Measurements from ENCODE around the gene PIGH.

PIGH gene

DNA sequence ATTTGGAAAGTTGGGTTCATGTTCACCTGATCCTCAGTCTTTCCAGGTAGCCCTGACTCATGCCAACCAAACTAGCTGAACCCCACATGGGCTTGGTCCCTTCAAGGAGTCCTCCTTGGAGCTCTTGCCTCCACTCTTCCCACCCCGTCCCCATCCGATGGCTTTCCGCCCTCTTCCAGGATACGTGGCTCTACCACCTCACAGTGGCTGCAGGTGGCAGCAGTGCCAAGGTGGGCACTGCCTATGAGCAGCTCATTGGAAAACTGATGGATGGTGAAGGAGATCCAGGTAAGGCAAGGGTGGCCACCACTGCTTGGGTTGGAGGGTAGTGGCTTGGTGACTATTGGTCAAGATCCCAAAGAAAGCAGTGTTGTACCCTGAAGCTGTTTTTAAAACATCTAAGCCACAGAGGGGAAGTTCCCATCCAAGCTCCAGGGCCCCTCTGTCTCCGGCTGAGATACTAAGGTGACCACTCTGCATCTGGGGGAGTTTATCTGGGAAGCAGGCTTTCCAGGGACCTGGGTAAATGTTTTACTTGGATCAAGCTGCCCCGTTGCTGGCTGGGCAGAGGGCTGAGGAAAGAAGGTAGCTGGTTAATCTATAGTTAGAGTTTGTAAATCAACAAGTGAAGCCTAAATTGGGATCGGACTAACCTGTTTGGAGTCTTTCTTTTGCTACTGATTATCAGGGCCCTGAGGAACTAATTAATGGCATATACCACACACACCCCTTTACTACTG lies 23.7 kb downstream of the PIGH start:
- Histone ChIP-seq H3K36me3 (no peaks in the 10 kb centered on the region), H3K9me3 (ENCODE audit: severe bottlenecking) (no peaks in the 10 kb centered on the region), H3K4me3 (ENCODE audit: low read depth, low read length) (no peak overlapping the region), H3K27ac (no peak overlapping the region), H3K27me3 (ENCODE audit: insufficient read depth, low read depth, severe bottlenecking) (no peaks in the 10 kb centered on the region)
- DNase-seq = no peak
- no peak for TF ChIP-seq CTCF (IDR thresholded peaks at IDR 0.05; ENCODE audit: low read depth, low read length)

- no peak for DNase-seq
- TF ChIP-seq CTCF (IDR thresholded peaks at IDR 0.05; ENCODE audit: low read depth, low read length) = no peak
Observed at GRCh38 chr14:67575684-67576083, 24.4 kb downstream of the PIGH start.

GRCh38 chr14:67574806-67575205 lies 25.3 kb downstream of the PIGH start:
- Histone ChIP-seq H3K4me3 (ENCODE audit: low read depth, low read length) (no peak overlapping the region), H3K9me3 (ENCODE audit: severe bottlenecking) (no peaks in the 10 kb centered on the region), H3K27ac (no peak overlapping the region), H3K27me3 (ENCODE audit: insufficient read depth, low read depth, severe bottlenecking) (no peaks in the 10 kb centered on the region), H3K36me3 (no peaks in the 10 kb centered on the region)
- no peak for TF ChIP-seq CTCF (IDR thresholded peaks at IDR 0.05; ENCODE audit: low read depth, low read length)
- no peak for DNase-seq

More at GRCh38 chr14:67575684-67576083, 24.4 kb downstream of the PIGH start:
- Histone ChIP-seq H3K4me3 (ENCODE audit: low read depth, low read length) (no peak overlapping the region), H3K9me3 (ENCODE audit: severe bottlenecking) (no peaks in the 10 kb centered on the region), H3K27me3 (ENCODE audit: insufficient read depth, low read depth, severe bottlenecking) (no peaks in the 10 kb centered on the region), H3K36me3 (no peaks in the 10 kb centered on the region), H3K27ac (no peak overlapping the region)

DNA sequence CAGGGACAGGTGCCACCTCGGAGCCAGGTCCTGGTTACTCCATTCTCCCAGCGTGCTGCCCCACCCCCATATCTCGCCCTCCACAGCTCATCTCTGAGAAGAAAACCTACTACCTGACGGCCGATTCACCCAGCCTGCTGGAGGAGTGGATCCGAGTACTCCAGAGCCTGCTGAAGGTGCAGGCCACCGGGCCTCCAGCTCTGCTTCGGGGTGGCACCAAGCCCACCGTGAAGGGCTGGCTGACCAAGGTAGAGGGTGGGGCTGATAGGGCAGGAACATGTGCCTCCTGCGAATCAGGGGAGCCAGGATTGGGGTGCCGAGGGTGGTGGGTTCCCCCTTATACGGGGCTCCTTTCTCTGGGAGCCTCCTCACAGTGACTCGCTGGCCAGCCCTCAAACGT lies 25.9 kb downstream of the PIGH start:
- no peak for TF ChIP-seq CTCF (IDR thresholded peaks at IDR 0.05; ENCODE audit: low read depth, low read length)
- no peak for DNase-seq
- no peak overlapping the region for H3K27ac ChIP-seq
- H3K4me3 ChIP-seq (ENCODE audit: low read depth, low read length) = no peak overlapping the region
- H3K36me3 ChIP-seq = no peaks in the 10 kb centered on the region
- no peaks in the 10 kb centered on the region for H3K9me3 ChIP-seq (ENCODE audit: severe bottlenecking)
- H3K27me3 ChIP-seq (ENCODE audit: insufficient read depth, low read depth, severe bottlenecking) = no peaks in the 10 kb centered on the region

DNA sequence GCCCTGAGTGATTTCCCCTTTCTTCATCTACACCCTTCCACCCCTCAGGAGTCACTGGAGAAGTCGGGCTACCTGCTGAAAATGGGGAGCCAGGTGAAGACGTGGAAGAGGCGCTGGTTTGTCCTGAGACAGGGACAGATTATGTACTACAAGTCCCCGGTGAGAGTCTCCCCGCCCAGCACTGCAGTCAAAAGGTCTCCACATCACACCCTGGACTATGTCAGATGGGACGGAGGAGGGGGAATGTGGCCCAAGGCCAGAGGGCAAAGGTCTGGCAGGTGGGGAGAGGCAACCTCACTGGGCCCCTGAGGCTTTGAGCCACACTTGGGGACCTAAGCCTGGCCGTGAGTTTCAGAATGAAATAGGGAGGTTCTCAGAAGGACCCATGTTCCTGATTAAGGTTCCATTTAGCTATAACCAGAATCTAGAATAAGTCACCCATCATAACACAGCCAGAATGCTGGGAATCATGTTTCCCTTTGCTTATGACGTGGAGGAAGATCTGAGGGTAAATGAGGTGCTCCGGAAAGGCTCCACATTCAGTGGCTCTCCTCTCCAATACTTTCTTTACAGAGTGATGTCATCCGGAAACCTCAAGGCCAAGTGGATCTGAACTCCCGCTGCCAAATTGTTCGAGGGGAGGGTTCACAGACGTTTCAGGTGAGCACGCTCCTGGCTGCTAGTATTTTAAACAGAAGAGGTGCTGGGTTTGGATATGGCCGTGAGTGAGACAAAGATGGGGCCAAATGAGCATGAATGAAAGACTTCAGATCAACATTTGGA lies 26.6 kb downstream of the PIGH start:
- Histone ChIP-seq H3K27me3 (ENCODE audit: insufficient read depth, low read depth, severe bottlenecking) (no peaks in the 10 kb centered on the region), H3K9me3 (ENCODE audit: severe bottlenecking) (no peaks in the 10 kb centered on the region), H3K36me3 (no peaks in the 10 kb centered on the region), H3K4me3 (ENCODE audit: low read depth, low read length) (no peak overlapping the region), H3K27ac (no peak overlapping the region)
- no peak for DNase-seq
- TF ChIP-seq CTCF (IDR thresholded peaks at IDR 0.05; ENCODE audit: low read depth, low read length) = no peak

Measured in WERI-Rb-1 (cell line).